HEK293 (cell line): ENCODE results near the gene JAGN1.

ENCODE experiments used
- ZEB2 ChIP-seq: fragments of 450-650 bp; formaldehyde crosslinking; IDR thresholded peaks from 2 replicates; pipeline ENCODE4 v1.5.1; 2016; ENCODE audit warnings: missing biosample characterization, missing genetic modification characterization
- ZNF138 ChIP-seq: fragments of 450-650 bp; formaldehyde crosslinking; IDR thresholded peaks from 2 replicates; pipeline ENCODE4 v1.5.1; 2016; ENCODE audit warnings: missing biosample characterization, missing genetic modification characterization, borderline replicate concordance
- ZNF148 ChIP-seq: fragments of 450-650 bp; formaldehyde crosslinking; IDR thresholded peaks from 2 replicates; pipeline ENCODE4 v1.5.0; 2017; ENCODE audit warnings: missing biosample characterization, missing genetic modification characterization, borderline replicate concordance

GRCh38 chr3:9846231-9846630, 44.2 kb upstream of the JAGN1 start:
- TF ChIP-seq ZNF138 (tag by site-specific recombination) (no peak), ZEB2 (tag by site-specific recombination) (no peak), ZNF148 (tag by site-specific recombination) (no peak)
